HG03060 (cell line): ENCODE data around the gene ATG16L2.
"Not testable (repeated sequence)": the region's sequence is repeated elsewhere in the genome, so short reads cannot be mapped to it uniquely, and the experiment has no call there.

Experiments used
- ATAC-seq: cut with Tn5 transposase; IDR thresholded peaks from one replicate; pipeline ENCODE4 v1.9.1; 2021; ENCODE audit warnings: low read depth, moderate number of reproducible peaks; ENCODE audit not compliant: unreplicated experiment

The ATG16L2 gene

DNA sequence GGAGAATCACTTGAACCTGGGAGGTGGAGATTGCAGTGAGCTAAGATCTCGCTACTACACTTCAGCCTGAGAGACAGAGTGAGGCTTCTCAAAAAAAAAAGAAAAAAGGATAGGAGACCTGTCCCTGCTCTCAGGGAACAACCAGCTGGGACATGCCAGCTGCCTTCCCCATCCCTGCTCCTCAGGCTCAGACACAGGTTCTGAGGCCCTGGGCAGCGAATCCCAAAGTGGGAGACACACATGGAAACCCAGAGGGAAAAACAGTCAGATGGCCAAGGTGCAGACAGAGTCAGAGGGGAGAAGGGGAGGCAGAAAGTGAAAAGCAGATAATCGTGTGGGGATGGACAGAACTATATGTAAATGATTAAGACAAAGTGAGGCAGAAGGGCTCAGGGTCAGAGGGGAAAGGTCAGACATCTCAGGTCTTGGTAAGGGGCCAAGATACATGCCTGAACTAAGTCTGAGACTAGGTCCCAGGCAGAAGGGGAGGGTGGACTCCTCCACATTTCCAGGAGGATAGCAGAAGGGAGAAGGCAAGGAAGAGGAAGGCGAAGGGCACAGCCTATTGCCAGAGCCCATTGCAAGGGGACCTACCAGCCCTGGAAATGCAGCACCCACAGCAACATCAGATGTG lies 34.6 kb upstream of the ATG16L2 start:
- ATAC-seq = no peak

DNA sequence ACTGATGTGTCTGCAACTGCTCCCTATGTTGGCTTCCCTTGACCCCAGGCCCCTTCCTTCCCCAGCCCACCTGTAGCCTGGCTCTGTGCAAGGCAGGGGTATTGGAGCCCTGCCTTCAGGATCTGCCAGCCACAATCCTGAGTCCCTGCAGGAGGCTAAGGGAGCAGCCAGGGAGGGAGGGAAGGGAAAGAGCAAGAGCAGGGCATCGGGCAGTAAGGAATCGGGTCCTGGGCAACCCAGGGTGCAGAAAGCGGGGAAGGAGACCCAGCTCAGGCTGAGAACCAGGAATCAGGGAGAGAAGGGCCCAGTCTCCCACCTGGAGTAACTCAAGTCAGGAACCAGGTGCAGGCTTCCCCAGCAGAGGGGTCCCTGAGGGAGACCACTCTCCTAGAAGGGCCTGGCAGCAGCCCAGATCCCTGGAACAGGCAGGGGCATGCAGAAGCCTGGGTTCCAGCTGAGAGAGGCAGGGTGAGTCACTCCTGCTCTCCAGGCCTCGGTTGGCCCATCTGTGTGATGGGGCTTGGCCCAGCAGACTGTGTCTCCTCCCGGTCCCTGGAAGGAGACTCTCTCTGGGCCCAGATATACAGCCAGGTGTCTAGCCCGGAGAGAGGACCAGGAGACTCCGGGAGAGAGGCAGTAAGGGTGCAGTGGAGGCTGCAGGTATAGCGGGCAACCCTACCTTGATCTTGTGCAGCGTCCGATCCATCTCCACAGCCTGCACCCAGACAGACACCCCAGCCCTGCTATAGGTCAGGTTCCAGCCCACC lies 33.7 kb upstream of the ATG16L2 start:
- no peak for ATAC-seq

DNA sequence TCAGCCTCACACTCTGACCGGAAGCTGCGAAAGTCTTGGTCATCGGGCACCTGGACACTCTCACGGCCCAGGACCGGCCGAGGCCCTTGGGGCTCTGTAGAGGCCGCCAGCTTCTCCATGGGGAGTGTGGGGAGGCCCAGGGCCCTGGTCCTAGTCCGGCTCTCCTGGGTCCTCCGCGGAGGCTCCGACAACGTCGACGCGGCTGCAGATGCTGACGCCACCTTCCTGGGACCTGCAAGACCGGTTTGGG lies 33.2 kb upstream of the ATG16L2 start:
- no peak for ATAC-seq

DNA sequence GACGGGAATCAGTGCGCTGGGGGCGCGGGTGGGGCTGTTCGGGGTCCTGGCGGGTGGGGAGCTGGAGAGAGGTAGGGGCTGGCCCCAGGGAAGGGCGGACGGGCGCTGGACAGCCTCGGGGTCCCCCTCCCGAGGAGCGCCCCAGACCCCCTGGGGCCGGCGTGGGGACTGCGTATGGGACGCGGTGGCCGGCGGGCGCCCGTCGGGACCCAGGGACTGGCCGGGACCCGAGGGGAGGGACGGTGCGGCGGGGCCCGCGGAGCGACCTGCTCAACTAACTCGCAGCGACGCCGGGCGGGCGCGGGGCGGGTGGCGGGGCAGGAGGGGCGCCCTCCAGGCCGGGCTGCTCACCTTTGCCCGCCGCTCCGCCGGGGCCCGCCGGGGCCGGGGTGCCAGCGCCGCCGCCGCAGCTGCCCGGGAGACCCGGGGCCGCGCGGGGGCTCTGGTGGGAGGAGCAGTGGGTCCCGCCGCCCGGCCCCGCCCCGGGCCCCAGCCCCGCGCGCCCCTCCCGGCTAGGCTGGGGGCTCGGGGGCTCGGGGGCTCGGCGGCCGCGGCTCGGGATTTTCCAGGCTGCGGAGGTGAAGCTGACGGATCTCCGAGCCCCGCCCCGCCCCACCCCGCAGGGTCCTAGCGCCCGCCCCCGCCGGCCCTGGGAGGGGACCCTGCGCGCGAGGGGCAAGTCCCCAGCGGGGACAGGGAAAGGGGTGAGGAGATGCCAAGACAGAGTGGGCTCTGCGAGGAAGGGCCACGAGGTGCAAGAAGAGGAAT lies 32.7 kb upstream of the ATG16L2 start:
- no peak for ATAC-seq

DNA sequence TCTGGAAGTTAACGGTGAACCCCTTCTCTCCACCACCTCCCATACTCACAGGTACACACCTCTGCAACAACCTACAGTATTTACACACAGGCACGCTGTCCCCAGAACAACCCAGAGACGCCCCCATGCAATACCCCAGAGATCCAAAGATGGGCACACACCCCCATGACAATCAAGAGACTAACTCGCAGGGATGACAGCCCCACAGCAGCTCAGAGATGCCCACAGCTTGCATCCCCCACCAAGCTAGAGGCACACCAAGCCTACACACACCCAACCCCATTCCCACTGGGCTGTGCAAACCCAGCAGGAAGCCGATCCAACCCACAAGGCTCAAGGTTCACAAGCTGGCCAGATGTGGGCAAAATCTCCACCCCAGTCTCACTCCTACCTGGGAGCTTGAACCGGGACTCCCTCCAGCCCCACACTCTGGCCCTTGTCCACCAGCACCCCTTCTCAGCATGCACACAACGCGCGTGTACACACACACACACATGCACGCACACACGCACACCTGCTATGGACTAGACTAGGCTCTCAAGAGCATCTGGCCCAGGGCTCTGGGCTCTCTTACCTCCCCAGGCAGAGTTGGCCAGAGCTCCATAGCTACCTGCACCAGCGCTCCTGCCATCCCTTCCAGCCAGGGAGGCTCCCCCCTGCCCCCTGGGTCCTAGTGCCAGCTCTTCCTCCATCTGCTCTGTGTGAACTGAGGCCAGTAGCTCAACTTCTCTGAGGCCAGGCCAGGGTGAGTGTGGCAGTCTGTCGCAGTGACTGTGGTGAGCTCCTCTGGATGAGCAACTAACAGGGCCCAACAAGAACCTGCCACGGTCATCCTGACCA lies 31.9 kb upstream of the ATG16L2 start:
- ATAC-seq = no peak

DNA sequence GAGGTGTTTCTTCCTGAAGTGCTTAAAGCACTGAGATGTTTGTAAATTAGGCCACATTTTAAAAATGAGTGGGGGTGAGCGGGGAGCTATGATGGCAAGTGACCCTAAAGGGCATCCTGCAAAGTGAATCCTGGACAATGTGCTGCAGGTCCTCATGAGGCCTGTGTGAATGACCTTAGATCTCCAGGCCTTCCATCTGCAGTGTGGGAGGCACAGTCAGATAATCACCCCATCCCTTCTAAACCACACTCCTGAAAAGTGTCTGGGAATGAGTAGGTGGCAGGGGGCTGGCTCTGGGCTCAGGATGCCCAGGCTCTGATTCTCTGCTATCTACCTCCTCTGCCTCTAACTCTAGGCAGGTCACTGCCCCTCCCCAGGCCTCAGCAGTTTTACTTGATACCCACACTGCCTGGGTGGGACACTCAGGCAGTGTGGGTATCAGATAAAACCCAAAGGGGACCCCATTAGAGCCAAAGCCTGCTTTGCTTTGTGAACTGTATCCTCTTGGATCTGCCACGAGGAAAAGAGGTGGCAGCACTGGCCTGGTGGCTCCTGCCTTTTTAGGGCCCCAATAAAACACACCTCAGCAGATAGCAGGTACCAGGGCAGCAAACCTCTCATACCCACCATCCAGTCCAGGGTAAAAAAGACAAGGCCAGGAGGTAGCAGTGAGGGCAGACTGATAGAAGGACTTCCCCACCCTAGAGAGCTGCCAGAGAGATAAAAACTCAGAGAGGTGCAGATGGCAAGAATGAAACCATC lies 30.9 kb upstream of the ATG16L2 start:
- ATAC-seq = no peak

DNA sequence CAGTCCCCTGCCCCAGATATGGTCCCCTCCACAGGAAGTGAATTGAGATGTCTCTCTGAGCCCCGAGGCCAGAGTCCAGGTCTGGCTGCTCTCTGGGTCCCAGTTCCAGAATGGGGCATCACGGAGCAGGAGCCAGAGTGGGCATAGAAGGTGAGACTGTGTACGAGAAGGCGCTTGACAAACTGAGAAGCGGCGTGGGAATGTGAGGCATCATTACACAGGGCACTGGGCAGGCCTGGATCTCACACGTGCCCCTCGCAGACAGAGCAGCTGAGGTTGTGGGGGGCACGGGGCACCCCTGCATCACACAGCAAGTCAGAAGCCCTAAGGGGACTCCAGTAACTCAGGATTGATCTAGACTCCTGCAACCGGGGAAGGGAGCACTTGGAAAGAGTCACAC lies 29.5 kb upstream of the ATG16L2 start:
- no peak for ATAC-seq

DNA sequence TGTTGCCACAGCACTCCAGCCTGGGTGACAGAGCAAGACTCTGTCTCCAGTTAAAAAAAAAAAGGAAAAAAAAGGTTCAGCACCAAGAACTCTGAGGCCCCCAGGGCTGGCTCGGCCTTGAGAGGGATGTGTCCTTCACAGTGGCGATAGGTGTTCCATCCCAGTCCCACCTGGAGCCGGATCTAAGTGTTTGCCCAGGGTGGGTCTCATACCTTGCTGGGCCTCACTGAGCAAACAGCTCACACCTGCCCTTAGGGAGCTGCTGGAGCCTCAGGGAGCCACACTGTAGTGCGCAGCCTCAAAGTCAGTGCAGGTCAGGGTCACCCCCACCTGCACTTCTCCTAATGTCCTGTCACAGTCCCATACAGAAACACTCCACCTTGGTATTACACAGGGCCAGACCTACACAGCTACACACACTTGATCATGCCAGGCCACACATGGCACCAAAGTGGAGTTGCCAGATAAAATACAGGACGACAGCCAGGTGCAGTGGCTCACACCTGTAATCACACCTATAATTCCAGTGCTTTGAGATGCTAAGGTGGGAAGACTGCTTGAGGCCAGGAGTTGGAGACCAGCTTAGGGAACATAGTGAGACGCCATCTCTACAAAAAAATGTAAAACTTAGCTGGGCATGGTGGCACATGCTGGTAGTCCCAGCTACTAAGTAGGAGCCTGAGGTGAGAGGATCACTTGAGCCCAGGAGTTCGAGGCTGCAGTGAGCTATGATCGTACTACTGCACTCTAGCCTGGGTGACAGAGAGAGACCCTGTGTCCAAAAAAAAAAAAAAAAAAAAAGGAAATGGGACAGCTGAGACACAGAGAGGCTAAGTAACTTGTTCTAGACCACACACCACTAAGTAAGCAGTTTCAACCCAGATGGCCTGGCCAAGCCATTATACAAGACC lies 27.7 kb upstream of the ATG16L2 start:
- no peak for ATAC-seq

DNA sequence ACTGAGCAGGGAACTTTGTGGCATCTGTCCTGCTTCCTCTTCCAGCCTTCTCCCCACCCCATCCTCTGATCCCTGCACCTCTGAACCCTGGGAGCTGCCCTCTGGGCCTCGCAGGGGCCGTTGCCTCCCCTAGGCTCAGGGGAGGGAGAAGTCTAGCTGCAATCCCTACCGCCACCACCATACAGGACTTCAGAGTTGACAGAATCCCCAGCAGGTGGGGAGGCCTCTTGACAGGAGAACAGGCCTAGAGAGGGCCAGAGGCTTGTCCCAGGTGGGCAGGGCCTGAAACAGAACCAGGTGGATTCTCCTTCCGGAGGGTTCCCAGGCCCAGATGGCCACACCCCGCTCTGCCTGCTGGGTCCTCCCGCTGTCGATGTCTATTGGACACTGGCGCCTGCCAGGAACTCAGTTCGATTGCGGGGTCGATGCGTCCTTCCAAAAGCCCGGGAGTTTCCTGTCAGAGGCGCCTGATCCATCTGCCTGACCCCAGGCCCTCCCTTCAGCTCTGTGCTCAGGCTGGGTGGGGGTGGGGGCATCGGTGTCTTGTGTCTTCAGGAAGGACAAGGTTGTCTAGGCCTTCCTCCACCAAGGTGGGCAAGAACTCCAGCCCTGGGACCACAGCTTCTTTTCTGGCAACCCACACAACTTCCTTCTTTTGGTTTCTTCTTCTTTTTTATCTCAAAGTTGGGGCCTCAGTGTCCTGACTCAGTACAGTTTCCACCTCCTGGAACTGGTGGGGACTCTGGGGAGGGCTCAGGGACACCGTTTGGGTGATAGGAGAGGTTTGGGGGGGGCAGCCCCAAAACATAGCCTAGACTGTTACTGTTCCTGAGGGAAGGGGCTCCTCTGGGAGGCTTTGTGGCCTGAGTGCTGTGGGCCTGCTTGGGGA lies 26.8 kb upstream of the ATG16L2 start:
- no peak for ATAC-seq

DNA sequence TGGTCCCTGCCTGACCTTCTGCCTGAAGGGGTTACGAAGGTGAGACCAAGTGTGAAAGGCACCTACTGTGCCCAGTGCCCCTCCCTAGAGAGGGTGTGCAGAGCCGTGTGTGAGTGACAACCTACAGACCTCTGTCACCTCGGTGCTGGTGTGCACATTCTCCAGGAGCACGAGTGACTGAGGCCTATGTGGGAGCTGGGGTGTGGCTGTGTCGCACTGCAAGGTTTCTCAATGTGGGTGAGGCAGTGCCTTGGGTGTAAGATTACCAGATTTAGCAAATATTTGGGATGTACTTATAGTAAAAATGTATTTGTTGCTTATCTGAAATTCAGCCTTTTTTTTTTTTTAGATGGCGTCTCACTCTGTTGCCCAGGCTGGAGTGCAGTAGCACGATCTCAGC lies 26.0 kb upstream of the ATG16L2 start:
- ATAC-seq = no peak

DNA sequence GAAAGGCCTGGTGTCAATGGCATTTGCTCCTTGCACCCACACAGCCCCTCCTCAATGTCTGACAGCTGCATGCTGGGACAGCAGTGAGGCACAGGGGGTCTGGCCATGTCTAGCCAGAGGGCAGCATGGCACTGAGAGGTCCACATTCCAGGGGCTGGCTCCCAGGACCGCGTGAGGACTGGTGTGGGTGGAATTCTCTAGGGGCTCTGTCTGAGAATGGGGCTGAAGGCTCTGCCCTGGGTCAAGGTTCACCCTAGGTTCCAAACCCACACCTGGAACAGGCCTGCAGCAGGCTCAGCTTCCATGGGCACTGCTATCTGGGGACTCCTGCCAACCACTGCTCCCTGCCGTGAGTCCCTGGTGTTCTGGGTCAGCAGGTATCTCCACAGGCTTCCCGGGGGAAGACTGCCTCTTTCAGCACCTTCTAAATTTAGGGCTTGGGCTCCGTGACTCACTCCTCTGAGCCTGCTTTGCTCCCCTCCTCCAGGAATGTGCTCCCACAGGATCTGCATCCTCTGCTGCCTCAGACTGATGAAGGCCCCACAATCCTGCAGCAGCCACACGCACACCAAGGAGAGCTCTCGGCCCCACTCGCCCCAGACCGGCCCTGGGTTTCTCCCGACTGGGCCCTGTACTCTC lies 24.6 kb upstream of the ATG16L2 start:
- no peak for ATAC-seq

DNA sequence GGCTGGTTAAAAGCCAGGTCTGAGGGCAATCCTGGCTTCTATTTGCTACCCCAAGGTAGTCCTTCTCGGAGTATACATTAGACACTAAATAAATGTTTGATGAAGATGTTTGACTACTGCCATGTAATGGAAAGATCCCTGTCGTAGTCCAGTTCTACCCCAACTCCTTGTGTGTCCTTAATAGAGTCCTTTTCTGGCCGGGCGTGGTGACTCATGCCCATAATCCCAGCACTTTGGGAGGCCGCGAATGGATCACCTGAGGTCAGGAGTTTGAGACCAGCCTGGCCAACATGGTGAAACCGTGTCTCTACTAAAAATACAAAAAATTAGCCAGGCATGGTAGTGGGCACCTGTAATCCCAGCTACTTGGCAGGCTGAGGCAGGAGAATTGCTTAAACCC lies 23.0 kb upstream of the ATG16L2 start:
- not testable (repeated sequence) for ATAC-seq

DNA sequence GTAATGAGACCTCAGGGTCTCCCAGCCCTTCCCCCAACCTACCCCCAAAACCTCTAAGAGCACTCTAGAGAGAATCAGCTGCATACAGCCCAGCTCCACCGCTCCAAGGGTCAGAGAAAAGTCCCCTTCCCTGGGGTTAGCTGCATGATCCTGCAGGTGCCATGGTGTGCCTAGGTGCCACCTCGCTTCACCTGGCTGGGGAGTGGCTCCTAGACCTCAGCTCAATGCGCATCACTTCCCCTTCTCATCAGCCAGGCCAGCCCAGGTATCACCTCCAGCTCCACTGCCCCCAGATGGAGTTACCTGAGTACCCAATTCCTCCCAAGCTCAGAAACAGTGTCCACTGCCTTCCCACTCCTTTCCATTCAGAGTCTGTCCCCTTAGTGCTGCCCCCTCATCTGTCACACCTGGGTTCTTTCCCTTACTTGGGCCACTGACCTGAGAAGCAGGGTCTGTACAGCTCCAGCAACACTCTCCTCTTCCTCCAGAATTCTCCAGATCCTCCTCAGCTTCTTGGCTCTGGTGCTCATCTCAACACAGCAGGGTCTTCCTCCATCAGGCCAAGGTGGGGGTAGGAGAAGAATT lies 21.7 kb upstream of the ATG16L2 start:
- ATAC-seq = no peak

DNA sequence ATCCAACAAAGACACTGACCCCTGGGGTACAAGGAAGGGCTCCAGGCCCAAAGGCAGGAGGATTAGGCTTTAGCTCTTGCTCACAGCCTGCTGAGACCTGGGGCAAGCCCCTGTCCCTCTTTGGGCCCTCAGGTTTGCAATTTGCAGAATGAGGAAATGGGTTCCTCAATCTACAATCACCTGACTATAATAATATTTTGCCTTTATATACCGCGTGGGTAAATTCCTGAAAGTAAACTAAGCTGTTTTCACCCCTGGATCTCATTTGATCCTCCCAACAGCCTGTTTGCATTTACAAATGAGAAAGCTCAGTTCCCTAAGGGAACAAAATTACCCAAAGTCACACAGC lies 21.2 kb upstream of the ATG16L2 start:
- no peak for ATAC-seq

DNA sequence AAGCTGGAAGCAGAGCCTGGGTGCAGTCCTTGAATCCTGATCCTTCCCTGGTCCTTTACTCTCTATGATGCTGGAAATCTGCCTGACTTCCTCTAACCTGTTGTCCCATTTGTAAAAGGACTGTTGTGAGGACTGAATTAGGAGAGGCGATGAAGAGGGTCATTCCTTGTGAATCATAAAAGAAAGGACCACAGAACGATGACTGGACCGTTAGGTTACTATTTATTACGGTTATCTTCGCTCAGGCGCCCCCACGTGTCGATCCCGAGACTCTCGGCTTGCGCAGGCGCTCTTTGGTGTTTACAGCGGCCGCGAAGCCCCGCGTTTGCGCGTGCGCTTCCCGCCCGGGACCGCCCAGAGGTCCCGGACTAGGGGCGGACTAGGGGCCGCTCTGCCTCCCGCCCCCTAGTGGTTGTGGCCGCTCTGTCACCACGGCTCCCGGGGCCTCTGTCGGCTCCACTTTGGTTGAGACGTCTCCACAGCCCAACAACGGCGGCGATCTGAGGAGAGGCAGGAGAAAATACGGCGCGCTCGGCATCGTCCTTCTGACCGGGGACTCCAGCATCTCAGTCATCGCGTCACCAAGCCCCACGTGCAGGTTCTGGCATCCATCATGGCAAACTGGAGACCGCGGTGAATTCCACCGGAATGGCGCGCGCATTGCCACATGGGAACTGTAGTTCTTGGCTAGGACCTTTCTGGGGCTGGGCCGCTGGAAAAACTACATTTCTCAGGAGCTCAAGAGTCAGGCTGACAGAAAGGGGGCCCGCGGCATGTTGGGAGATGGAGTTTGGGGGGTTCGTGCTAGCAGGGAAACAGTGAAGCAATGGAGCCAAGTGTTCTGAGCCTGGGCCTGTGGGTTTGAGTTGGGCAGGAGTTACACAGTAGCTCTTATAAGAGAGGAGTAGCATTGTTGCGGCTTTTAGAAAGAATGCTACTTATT lies 20.5 kb upstream of the ATG16L2 start, which contains the start of gene STARD10:
TSS of gene STARD10 (minus strand) at position 623 of the 943 bp plus-strand sequence. CDS start 12,866 bp downstream, outside the sequence.
- peak; percentile 60 for ATAC-seq

DNA sequence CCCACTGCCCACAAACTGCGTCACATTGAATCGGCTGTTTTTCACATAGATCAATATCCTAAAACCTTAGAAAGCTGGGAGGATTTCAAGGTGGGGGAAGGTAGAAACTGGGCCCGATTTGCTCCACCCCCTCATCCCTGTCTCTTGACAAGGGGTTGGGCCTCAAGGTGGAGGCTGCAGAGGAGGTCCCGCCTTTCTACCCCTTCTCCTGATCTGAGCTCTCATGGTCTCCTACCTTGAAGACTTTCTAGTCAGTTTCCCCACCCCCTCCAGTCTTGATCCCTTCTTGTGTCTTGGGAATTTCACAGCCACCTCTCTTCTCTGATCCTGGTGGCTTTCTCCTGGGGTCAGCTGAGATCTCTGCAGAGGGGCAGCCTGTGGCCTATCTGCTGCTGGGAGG lies 15.8 kb upstream of the ATG16L2 start:
- ATAC-seq = no peak
